Keratinocyte (primary cell): Measurements from ENCODE around the gene OR2W3. TPM values are rescaled to one million over a fixed set of nuclear protein-coding genes. Genes with fewer than 3 reads are reported as not detected.

ENCODE experiments used
- DNase-seq: peaks from one replicate; pipeline ENCODE4 v3.0.0-alpha.2; 2011; ENCODE audit warnings: low read depth, missing footprints, low spot score
- FAIRE-seq: peaks from 2 replicates; lab custom pipeline; 2011; peaks lifted over from hg19 to GRCh38; lab: Jason Lieb, UNC
- H2AFZ ChIP-seq: 2 replicates; pipeline ENCODE4 v1.6.0; 2012; ENCODE audit warnings: low read length, control low read depth, inconsistent platforms; ENCODE audit not compliant: control insufficient read depth
- H3K27ac ChIP-seq: 2 replicates; pipeline ENCODE4 v1.5.1; 2011; ENCODE audit warnings: low read length; ENCODE audit not compliant: control insufficient read depth, insufficient read depth
- H3K27me3 ChIP-seq: 3 replicates; pipeline ENCODE4 v1.6.0; 2011; ENCODE audit warnings: low read length; ENCODE audit not compliant: control insufficient read depth, insufficient read depth; ENCODE audit errors: extremely low read depth
- H3K36me3 ChIP-seq, 2 experiments: 2 replicates in 1 of 2; 3 replicates in 1 of 2; pipeline ENCODE4 v1.5.1; 2011; ENCODE audit warnings: low read length in 2 of 2, mild to moderate bottlenecking in 1 of 2; ENCODE audit not compliant: control insufficient read depth in 2 of 2, insufficient read depth in 2 of 2; ENCODE audit errors: extremely low read depth in 1 of 2
- H3K4me1 ChIP-seq: 3 replicates; pipeline ENCODE4 v1.5.1; 2011; ENCODE audit warnings: low read length; ENCODE audit not compliant: control insufficient read depth, insufficient read depth; ENCODE audit errors: extremely low read depth
- H3K4me2 ChIP-seq: 3 replicates; pipeline ENCODE4 v1.6.0; 2011; ENCODE audit warnings: low read depth, low read length; ENCODE audit not compliant: control insufficient read depth, insufficient read depth; ENCODE audit errors: extremely low read depth
- H3K4me3 ChIP-seq, 3 experiments: fragments of 200-600 bp in 1 of 3; sonication (generic) in 1 of 3; 2 replicates in 2 of 3; 3 replicates in 1 of 3; pipeline ENCODE4 v1.5.1; 2011 to 2016; ENCODE audit warnings: low read length in 3 of 3, mild to moderate bottlenecking in 3 of 3, control low read depth in 2 of 3, inconsistent platforms in 1 of 3, low read depth in 1 of 3, mixed read lengths in 1 of 3, mixed run types in 1 of 3, moderate library complexity in 1 of 3; ENCODE audit not compliant: control insufficient read depth in 2 of 3, insufficient read depth in 2 of 3; ENCODE audit errors: extremely low read depth in 1 of 3
- H3K79me2 ChIP-seq: 2 replicates; pipeline ENCODE4 v1.6.0; 2012; ENCODE audit warnings: low read length; ENCODE audit not compliant: control insufficient read depth, insufficient read depth
- H3K9ac ChIP-seq: 3 replicates; pipeline ENCODE4 v1.6.0; 2011; ENCODE audit warnings: low read length; ENCODE audit not compliant: control insufficient read depth, insufficient read depth; ENCODE audit errors: extremely low read depth
- H3K9me1 ChIP-seq: 3 replicates; pipeline ENCODE4 v1.6.0; 2011; ENCODE audit warnings: low read length; ENCODE audit not compliant: control insufficient read depth, insufficient read depth; ENCODE audit errors: extremely low read depth
- H3K9me3 ChIP-seq: 2 replicates; pipeline ENCODE4 v1.5.1; 2012; ENCODE audit warnings: low read depth, low read length; ENCODE audit not compliant: control insufficient read depth
- H4K20me1 ChIP-seq: 3 replicates; pipeline ENCODE4 v1.6.0; 2011; ENCODE audit warnings: low read length; ENCODE audit not compliant: control insufficient read depth, insufficient read depth; ENCODE audit errors: extremely low read depth
- EZH2 ChIP-seq: IDR thresholded peaks from one replicate; pipeline ENCODE4 v1.6.1; 2012; ENCODE audit warnings: inconsistent platforms, mild to moderate bottlenecking, low read length, moderate library complexity
- dilution Hi-C: fragments of 300-500 bp; cut with MboI; formaldehyde crosslinking; loops from one replicate; pipeline ENCODE4 v1.7.0; 2020; ENCODE audit warnings: low sequenced_read_pairs; ENCODE audit not compliant: extremely low pct_ligation_motif_present
- polyA plus RNA-seq, 5 experiments: library from polyadenylated mRNA; depleted of rRNA in 3 of 5; stranded (reverse) in 3 of 5; stranded (forward) in 1 of 5; unstranded in 1 of 5; fragments of >200 nt; gene quantifications; 1 replicate in 1 of 5; 2 replicates in 3 of 5; 3 replicates in 1 of 5; pipeline versions ENCODE4 v1.2.1 to v1.2.3, GENCODE V29; 2011 to 2012; ENCODE audit warnings: missing spikeins in 2 of 5, low read depth in 1 of 5, low replicate concordance in 1 of 5
- TF ChIP-seq, protein P1 (sequence below), 3 experiments: IDR thresholded peaks in 1 of 3; conservative IDR thresholded peaks in 1 of 3; optimal IDR thresholded peaks in 1 of 3; 2 replicates in 2 of 3; 3 replicates in 1 of 3; pipeline versions ENCODE3 to v1.5.1; 2011; ENCODE audit warnings: low read length in 3 of 3, mild to moderate bottlenecking in 3 of 3, moderate library complexity in 2 of 3, control low read depth in 1 of 3, inconsistent platforms in 1 of 3; ENCODE audit not compliant: insufficient read depth in 2 of 3; ENCODE audit errors: extremely low read depth in 1 of 3

OR2W3 gene
- polyA plus RNA-seq, 1 donor (not counting 4 experiments of a cell fraction or from before 2014, with no cell fraction given) = 0.08 TPM

DNA sequence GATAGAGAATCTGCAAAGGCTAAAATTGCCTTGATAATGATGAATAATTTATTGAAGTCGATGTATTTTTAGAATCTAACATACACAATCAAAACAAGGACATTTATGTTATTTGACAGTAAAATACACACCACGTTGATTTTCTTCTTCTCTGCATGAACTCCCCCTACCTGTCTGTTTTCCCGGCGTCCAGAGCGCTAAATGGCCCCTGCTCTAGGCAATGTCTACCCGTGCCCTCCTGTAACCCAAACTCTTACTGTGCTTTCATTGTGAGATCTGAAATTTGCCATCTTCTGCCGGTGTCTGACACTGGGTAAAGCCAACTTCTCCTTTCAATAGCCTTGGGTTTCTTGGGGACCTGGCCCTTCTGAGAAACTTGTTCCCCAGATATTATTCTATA, 47.0 kb upstream of the OR2W3 start:
- dilution Hi-C loops = no loop called here
- DNase-seq = no peak
- Histone ChIP-seq H4K20me1 (no peaks in the 10 kb centered on the region), H3K27me3 (no peaks in the 10 kb centered on the region), H3K4me1 (no peaks in the 10 kb centered on the region), H3K4me2 (no peak overlapping the region), H3K79me2 (no peaks in the 10 kb centered on the region), H2AFZ (no peak overlapping the region), H3K4me3 (no peak overlapping the region), H3K9me3 (no peaks in the 10 kb centered on the region), H3K36me3 (no peaks in the 10 kb centered on the region), H3K9ac (no peak overlapping the region), H3K27ac (no peak overlapping the region), H3K9me1 (no peaks in the 10 kb centered on the region)
- TF ChIP-seq, protein P1, sequence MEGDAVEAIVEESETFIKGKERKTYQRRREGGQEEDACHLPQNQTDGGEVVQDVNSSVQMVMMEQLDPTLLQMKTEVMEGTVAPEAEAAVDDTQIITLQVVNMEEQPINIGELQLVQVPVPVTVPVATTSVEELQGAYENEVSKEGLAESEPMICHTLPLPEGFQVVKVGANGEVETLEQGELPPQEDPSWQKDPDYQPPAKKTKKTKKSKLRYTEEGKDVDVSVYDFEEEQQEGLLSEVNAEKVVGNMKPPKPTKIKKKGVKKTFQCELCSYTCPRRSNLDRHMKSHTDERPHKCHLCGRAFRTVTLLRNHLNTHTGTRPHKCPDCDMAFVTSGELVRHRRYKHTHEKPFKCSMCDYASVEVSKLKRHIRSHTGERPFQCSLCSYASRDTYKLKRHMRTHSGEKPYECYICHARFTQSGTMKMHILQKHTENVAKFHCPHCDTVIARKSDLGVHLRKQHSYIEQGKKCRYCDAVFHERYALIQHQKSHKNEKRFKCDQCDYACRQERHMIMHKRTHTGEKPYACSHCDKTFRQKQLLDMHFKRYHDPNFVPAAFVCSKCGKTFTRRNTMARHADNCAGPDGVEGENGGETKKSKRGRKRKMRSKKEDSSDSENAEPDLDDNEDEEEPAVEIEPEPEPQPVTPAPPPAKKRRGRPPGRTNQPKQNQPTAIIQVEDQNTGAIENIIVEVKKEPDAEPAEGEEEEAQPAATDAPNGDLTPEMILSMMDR (optimal IDR thresholded peaks at IDR 0.05 in 1 of 3, IDR thresholded peaks at IDR 0.05 in 1 of 3, conservative IDR thresholded peaks at IDR 0.05 in 1 of 3; ENCODE audit: extremely low read depth in 1 of 3, insufficient read depth in 2 of 3, low read length in 3 of 3) = no peak
- TF ChIP-seq EZH2 = no peak
- no peak for FAIRE-seq

DNA sequence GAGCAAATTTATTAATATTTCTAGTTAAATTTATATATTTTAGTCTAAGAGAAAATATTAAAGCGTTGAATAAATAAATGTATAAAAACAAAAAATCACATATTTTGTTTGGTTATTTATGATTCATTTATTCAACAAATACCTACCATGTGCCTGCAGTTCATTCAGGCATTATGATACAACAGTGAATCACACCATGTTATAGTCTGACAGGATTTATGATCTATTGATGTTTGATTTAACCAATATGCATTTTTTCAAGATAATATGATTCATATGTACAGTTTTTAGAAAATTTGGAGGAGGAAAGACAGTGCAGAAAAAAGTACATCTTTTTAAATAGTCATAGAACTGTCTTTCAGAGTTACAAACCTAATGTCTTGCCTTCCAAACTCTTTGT, 45.8 kb upstream of the OR2W3 start:
- dilution Hi-C loops = no loop called here

More for the DNA sequence above, 45.8 kb upstream of the OR2W3 start:
- Histone ChIP-seq H3K4me2 (no peak overlapping the region), H3K9me1 (no peaks in the 10 kb centered on the region), H2AFZ (no peak overlapping the region), H4K20me1 (no peaks in the 10 kb centered on the region), H3K4me1 (no peaks in the 10 kb centered on the region), H3K4me3 (no peak overlapping the region), H3K9me3 (no peaks in the 10 kb centered on the region), H3K9ac (no peak overlapping the region), H3K27me3 (no peaks in the 10 kb centered on the region), H3K27ac (no peak overlapping the region), H3K36me3 (no peaks in the 10 kb centered on the region), H3K79me2 (no peaks in the 10 kb centered on the region)
- TF ChIP-seq, protein P1 (optimal IDR thresholded peaks at IDR 0.05 in 1 of 3, IDR thresholded peaks at IDR 0.05 in 1 of 3, conservative IDR thresholded peaks at IDR 0.05 in 1 of 3; ENCODE audit: extremely low read depth in 1 of 3, insufficient read depth in 2 of 3, low read length in 3 of 3) = no peak
- no peak for TF ChIP-seq EZH2
- FAIRE-seq (no peak), DNase-seq (no peak)
